ENCODE results near the gene CCL21.

The CCL21 gene

DNA sequence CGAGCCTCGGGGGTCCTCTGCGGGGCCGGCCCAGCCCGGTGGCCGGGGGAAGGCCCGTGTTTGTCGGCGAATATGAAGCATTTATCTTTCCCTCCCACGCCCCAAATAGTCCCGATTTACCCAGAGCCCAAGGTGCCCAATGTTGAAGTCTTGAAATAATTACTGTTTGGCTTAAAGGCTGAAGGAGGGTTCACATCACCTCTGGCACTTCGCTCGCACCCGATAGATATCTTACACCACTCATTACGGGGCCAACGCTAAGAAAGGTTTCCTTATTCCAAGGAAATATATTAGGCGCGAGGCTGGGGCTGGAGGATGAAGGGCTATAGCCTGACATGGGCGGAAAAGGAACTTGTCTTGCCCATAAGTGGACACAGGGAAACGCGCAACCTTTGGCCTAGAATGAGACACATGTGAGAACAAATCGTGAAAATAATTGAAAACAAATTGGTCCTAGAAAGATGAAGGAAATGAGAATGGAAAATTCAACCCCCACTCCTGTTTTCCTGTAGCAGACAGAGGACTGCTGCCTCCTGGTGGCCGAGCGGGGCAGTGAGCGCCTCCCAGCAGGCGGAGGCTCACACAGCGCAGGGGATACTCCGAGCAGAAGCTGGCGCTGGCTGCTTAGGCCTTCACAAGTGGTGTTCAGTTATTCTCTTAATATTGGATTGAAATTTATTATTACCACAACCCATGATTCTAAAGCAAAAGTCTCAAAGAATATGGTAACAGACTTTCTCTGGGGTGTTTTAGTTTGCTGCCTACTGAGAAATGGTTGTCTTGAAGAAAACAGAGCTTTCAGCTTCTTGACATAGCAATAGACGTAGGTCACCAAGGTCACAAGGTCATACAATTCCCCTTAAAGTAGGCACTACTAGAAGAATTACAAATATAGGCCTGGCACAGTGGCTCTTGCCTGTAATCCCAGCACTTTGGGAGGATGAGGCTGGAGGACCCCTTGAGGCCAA, 7.9 kb downstream of the CCL21 start:
- peak; percentile 71 for DNase-seq

DNA sequence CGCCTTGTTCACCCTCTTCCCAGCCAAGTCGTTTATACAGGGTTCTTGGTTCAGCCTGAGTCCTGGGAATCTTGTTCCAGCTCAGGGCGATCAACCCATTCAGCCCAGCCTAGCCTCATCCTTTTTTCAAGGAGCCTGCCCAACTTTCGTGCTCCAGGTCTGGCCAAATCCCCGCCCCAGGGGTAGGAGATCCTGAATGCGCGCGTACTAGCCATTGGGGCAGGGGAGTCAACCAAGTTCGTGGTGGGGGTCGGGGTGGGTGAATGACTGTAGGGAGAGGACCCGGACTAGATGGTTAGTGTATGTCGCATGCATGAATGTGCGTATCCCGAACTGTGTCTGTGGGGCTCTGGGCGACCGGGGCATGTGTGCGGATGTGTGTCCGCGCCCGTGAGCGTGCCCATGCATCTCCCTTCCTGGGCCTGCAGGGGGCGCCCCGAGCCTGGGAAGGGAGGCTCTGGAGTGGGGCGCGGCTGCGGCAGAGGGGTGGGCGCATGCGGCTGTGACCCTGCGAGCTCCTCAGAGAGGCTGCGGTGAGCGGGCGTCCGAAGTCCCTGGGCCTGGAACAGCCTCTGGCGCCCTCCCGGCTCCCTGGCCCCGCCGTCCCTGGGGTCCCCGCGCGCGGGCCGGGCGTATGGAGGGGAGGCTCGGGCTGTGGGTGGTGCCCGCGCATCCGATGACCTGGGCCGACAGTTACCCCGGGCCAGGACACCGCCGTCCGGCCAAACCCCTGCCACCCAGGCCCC, 8.7 kb downstream of the CCL21 start:
- peak; percentile 50 for DNase-seq

DNA sequence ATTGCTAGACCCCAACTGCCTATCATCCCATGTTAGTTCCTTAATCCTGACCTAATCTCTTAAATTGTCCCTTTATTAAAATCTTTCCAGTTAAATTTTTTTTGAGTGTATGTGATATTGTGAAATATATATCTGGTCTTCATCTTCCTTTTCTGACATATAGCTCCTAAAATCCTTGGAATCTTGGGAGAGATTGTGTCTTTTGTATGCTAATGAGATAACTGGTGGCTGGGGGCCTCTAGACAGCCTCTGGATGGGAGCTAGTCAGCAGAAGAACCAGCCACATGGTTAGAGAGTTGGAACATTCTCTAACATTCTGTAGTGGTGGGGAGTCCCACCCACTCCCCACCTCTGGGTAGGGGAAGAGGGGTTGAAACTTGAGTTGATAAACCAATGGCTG, 15.1 kb downstream of the CCL21 start:
- DNase-seq = no peak

DNA sequence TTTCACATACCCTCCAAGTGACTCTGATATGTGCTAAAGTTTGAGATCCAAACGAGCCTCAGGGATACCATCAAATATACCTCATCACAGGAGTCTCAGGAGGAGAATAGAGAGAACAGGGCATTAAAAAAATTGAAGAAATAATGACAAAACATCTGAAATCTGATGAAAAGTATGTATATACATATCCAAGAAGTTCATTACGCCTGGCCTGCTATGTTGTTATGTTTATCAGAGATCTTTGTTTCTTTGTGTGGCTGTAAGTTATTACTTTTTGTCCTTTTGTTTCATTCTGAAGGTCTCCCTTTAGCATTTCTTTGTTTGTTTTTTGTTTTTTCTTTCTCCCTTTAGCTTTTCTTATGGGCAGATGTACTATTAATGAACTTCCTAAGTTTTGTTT, 16.4 kb downstream of the CCL21 start:
- DNase-seq = no peak

DNA sequence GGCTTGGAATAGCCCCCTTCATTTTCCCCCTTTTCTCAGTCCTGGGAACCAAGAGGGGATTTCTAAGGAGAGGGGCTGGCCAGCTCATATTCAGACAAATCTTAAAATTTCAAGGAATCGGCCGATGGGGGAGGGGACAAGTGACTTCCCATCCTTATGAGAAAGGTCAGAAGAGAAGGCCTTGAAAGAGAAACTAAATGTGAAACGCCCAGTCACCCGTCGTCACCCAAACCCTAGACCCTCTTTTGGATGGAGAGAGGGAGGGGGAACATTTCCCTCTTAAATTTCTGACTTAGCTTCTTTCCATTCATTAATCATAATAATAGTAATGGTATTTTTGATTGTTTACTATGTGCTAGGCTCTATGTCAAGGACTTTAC, 18.0 kb downstream of the CCL21 start:
- DNase-seq = no peak

DNA sequence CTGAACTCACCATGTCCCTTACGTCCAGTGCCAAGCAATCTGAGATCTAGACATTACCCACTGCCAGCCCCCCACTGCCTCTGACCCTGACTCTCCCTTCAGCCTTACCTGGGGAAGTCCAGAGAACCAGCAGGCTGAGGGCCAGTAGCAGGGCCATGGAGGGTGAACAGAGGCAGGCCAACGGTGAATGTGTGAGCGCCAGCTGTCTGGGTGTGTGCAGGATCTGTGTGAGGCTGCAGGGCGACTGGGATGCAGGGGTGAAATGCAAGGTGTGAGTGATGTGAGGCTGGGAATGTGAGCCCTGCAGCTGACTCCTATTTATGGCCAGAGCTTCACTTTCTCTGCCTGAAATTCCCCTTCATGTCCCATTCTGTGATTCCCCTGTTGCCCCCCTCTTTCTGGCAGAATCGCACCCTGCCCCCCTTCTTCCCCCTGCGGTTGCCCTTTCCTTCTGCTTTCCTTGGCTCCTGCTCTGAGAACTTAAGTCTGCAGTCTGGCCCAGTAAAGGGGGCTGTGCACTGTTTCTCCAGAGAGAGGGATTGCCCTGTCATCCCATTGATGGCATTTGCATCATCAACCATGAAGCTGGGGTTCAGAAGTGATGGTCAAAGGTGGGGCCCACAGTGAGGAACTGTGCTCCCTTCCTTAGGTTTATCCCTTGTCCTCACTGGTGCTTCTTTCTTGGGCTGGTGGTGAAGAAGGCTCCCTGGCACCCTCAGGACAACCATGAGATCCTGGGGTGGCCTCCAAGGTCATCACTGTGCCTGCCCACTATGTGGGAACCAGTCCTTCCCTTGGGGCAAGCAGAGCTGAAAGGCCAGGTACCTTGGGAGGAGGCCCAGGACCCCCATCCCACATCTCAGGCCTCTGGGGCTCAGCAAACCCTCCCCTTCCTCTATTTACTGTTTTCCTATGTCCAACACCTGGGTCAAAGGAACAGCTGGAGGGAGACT, 18.7 kb downstream of the CCL21 start, which contains the start of gene CCL19:
TSS of gene CCL19 (minus strand) at position 294 of the 953 bp plus-strand sequence. CDS start at position 157, 137 bp downstream.
- DNase-seq = no peak

DNA sequence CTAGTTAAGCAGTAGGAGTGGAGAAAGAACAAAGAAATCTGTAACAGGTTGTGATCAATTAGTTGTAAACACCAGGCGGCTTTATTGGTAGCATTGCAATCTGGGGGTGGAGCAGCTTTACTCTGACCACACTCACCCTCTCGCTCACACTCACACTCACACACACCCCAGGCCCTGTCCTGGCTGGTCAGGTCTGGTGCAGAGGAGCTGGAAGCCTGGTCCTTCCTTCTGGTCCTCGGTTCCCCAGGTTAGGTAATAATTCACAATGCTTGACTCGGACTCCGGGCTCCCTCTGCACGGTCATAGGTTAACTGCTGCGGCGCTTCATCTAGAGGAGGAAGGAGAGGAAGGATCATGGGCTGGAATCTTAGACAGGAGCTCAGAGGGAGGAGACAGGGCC, 20.4 kb downstream of the CCL21 start:
- no peak for DNase-seq

DNA sequence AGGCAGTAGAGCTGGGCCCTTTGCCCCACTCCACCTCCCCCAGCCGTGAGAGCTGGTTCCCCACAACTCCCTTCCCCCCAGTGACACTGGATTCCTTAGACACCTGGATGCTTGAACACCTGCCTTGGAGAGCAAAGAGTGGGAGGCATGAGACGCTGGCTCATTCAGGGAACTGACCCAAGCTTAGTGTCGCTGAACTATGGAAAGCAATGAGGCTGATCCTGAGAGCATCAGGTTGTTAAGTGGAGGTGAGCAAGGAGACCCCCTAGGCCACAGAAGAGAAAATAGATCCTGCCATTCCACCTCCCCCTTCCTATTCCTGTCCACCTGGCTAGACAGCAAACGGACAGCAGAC, 20.8 kb downstream of the CCL21 start:
- no peak for DNase-seq

DNA sequence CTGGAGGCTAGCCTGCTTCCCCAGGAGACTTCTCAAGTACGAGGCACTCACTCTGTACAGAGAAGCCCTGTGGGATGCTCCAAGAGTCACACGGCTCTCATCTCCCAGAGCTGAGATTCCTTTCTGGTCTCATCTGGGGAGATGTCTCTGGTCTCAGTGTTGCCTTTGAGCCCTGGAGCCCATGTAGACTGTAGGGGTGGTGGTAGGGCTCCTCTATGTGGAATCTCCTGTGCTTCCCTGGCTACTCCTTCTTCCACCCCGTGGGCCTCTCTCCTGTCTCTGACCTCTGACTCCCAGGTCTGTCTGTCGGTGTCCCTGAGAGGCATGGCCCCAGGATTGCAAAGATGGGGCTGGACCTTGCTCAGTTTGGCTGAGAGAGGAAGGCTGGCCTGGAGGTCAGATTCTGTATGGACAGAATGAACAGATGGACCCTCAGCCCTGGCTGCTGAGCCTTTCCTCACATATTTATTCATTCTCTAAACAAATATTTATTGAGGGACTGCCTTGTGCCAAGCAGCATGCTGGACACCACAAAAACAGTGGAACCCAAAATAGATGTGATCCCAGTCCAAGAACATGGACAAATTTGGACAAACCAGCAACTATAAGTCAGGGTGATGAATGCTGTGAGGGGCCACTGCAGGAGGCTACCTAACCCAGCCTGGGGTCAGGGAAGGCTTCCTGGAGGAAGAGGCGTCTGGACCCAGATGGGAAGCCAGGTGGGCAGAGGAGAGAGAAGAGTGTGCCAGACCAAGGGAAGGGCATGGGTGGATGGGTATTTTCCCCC, 21.4 kb downstream of the CCL21 start:
- no peak for DNase-seq

DNA sequence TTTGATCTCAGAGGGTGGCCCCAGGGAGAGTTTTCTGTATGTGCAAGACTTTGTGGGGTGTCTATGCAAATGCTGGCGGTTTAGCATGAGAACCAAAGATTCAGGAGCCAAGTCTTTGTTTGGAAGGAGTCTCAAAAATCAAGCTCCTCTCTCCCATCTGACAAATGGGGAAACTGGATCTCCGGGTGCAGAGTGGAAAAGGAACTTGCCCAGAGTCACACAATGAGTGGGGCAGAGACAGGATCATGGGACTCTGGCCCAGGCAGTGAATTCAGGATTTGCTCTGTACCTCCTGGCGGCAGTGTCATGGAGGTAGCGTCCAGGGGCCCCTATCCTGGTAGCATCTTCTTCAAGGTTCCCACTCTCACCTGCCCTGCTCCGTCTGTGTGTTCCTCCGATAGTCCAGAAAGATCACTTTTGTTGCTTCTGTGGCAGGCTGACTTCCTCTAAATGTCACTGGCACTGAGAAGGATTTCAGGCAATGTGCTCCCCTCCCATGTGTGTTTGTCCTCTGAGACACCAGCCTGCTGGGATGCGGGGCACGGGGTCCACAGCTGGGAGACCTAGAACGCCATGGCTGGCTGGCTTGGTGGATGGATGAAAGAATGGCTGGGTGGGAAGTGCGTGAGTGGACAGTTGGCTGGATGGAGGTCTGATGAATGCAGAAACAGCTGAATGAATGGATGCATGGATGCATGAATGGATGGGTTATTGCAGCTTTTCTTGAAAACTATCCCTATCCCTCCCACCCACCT, 22.5 kb downstream of the CCL21 start:
- no peak for DNase-seq

DNA sequence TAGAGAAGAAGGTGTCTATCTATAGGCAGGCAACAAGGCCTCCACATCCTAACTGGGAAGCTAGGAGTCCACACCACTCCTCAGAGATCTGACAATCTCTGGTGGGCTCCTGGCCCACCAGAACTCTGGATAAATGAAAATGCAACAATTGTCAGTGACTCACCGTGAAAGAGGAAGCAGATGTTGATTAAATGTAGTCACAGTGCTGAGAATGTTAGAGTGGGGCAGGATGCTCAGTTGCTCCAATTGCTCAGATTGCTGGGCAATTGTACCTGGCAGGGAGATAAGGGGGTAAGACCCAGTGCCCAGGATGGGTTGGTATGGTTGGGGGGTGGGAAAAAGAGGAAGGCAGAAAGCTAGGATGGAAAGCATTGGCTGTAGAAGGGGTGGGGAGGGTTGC, 23.2 kb downstream of the CCL21 start:
- DNase-seq = no peak

DNA sequence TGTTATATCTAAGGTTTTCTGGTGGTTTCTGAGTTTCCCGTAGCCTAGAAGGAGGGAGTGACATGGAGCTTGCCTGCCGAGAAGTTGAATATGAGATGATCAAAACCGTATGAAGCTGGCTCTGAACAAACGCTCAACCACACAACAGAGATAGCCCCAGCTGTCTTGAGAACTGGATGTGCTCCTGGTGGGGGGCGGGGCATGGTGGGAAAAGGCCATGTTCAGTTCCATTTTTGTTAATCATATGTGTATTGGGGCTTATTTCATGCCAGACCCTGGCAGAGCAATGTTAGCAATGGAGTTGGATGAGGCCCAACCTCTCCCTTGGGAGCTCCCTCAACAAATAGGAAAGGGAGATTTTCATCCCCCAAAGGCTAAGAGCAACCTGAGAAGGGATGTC, 23.7 kb downstream of the CCL21 start:
- no peak for DNase-seq

DNA sequence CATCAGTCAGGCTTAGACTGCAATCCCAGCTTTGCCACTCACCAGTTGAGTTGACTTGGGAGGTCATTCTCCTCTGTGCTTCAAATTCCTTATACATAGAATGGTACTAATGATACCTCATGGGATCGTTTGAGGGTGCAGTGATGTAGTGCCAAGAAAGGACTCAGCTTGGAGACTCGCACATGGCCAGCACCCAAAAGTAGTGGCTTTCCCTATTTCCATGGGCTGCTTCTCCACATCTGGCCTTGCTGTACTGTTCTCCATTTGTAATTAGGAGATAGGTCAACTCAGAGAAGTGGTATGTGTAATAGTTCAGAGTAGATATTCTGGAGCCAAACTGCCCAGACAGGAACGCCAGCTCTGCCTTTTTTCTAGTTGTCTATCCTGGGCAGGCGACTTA, 24.3 kb downstream of the CCL21 start:
- no peak for DNase-seq

DNA sequence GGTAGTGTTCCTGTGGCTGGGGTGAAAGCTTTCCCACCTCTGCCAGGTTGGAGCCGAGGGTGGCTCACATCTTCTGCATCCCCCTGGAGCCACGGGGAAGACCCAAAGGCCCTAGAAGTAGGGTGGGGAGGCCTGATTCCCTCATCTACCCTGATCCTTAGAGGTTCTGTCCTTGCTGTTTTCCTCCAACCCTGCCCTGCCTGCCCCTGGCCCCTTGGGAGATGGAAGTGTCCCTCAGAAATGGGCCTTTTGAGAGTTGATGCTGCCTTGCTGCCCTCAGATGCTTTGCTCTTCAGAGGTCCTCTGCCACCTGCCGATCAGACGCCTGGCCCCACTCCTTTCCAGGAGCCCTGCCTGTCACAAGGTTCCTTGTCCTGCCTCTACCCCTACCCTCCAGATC, 25.1 kb downstream of the CCL21 start:
- DNase-seq = no peak

DNA sequence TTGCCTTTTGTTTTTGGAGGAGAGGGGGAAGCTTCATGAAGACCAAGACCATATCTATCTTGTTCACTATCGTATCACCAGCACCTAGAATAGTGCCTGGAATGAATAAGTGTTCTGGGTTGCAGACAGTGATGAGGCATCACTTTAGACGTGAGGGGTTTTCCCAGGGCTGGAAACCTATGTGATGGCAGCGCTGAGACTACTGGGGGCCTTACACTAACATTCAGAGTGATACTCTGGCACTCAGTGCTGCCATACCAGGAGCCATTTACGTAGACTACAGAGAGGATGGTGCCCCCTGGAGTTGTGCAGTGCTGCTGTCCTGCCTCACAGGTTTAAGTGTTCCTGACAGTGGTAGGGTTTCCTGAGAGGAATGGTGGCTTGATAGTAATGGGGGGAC, 25.8 kb downstream of the CCL21 start:
- no peak for DNase-seq

DNA sequence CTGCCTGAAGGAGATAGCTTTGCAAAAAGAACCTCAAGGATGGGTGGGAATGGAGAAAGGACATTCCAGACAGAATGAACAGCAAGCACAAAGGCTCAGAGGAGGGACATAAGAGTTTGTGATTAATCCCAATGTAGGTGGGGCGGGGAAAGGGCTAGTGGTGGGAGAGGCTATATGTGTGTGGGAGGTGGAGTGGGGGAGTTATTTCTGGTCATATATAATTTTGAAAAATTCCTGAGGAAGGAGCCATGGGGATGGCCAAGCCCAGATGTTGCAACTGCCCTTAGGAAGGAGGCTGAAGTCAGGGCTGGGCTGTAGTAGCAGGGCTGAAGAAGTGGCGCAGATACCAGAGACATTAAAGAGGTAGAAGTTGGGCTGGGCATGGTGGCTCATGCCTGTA, 34.1 kb downstream of the CCL21 start:
- DNase-seq = no peak

DNA sequence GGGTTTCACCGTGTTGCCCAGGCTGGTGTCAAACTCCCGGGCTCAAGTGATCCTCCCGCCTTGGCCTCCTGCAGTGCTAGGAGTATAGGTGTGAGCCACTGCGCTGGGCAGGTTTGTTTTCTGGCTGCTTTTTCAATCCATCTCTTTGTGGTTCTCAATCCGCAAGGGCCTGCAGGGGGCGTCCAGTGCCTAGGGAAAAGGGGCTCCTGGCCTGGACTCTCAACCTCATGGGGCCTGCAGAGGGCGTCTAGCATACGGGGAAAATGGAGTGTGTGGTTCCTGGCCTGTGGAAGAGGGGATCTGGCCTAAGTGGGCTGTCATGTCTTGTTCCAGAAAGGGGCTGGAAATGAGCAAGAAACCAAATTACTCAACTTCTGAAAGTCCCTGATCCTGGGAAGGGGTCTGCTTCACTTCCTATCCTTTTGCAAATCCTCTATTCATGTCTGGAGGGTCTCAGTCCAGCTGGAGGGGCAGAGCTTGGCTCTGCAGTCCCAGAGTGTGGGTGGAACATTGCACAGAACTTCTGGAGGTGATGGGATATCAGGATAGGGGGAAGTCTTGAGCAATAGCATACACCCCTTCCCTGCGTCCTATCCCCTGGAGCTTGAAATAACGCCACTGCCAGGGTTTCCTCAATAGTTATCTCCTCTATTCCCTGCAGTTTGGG, 34.8 kb downstream of the CCL21 start:
- DNase-seq = peak; percentile 83

DNA sequence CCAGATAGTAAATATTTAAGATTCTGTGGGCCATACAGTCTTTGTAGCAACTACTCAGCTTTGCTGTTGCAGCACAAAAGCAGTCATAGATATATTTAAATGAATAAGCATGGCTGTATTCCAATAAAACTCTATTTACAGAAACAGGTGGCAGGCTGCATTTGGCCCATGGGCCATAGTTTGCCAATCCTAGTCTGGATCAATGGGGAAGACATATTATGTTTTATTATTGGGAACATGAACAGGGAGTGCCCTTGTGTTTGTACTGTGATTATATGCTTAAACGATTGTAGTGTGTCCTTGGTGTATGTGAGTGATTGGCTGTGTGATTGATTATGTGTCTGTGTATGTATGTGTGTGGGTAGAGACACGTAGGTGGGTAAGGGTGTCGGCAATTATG, 35.5 kb downstream of the CCL21 start:
- DNase-seq = no peak

DNA sequence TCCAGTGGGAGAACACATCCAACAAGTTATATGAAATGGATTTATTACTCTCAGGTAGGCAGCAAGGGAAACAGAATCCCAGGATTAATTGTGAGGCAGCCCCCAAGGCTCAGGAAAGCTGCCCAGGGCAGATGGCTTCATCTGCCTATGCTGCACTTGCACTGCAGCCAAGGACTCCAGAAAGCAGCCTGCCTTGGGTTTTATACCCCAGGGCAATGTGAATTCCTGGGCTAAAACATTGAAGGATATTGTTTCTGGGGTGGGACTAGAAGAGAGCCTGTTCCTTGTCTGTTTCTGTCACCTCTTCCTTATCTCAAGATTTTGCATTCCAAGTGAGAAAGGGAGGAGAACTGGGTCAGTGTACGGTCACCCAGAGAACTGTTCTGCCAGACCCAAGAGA, 38.6 kb downstream of the CCL21 start:
- DNase-seq = no peak

DNA sequence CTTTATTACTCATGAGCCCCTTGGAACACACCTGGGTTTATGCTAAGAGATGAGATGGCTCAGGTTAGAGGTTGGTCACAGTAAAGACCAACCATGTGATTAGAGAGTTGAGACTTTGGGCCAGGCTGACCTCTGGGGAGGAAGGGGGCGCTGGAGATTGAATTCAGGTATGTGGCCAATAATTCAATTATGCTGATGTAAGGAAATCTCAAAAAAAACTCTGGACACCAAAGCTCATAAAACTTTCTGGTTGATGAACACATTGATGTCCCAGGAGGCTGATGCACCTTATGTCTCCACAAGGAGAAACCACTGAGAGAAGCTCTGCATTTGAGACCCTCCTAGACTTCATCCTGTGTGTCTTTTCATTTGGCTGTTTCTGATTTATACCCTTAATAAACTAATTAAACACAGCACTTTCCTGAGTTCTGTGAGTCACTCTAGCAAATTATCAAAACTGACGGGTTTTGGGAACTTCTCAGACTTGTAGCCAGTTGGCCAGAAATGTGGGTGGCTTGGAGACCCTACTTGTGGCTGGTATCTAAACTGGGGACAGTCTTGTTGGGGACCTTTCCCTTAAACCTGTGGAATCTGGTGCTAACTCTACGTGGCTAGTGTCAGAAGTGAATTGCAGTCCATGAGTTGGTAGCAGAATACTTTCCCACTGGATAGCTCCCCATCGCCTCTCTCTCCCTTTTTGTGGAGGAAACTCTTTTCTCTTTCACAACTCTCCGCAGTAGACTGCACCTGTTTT, 40.0 kb downstream of the CCL21 start:
- DNase-seq = no peak
